ENCODE measurements around the gene NAALADL1.
A peak's percentile ranks its signal among the peaks of the same experiment; 100 is the strongest.
"Not testable (repeated sequence)": the region's sequence is repeated elsewhere in the genome, so short reads cannot be mapped to it uniquely, and the experiment has no call there.

The NAALADL1 gene

GRCh38 chr11:65047581-65048422 is 10.6 kb downstream of the NAALADL1 start:
- DNase-seq (ENCODE audit: low read depth), result peak; percentile 13

DNA sequence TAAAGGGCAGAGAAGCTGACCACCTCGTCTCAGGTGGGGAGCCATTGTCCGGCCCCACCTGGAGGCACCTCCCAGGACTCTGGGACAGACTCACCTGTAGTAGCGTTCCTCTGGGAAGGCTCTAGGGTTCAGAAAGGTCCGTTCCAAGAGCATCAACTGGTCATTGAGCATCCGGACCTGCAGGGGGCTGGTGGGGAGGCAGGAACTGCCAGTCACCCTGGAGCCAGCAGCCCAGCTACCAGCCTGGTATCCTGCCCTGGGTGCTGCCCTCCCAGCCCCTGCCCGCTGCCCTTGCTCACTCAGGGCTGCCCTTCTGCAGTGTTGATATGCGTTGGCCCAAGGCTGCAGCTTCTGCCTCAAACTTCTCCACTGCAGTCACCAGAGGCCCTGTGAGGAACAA is 12.6 kb downstream of the NAALADL1 start:
- DNase-seq (ENCODE audit: low read depth), result no peak

GRCh38 chr11:65045061-65045460 is 13.3 kb downstream of the NAALADL1 start:
- no peak for DNase-seq (ENCODE audit: low read depth)

- no peak for DNase-seq (ENCODE audit: low read depth)
Measured at GRCh38 chr11:65043881-65044501, 14.4 kb downstream of the NAALADL1 start.

- no peak for DNase-seq (ENCODE audit: low read depth)
Measured at GRCh38 chr11:65042891-65043290, 15.5 kb downstream of the NAALADL1 start.

DNA sequence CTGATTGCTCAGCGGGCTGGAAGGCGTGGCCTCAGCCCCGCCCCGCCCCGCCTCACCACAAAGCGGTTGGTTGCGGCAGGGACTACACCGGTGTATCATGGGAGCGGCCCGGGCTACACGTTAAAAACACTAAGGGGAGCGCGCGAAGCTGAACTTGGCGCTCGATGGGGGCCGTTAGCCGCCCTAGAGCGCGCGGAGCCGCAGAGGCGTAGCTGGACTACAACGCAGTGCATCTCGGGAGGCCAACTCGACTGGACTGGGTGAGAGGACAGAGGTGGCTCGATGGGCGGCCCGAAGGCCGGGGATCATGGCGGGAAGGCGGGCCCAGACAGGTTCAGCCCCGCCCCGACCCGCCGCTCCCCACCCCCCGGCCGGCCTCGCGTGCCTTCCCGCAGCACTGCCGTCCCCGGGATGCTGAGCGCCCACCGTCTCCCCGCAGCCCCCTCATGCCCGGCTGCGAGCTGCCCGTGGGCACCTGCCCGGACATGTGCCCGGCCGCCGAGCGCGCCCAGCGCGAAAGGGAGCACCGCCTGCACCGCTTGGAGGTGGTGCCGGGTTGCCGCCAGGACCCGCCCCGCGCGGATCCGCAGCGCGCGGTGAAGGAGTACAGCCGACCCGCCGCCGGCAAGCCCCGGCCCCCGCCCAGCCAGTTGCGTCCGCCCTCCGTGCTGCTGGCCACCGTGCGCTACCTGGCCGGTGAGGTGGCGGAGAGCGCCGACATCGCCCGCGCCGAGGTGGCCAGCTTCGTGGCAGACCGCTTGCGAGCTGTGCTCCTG is 17.3 kb downstream of the NAALADL1 start, which contains the start of gene SAC3D1:
SAC3D1 (plus strand) TSS at position 364 of the 776 bp plus-strand sequence; CDS start at position 447, 83 bp downstream.
- peak; percentile 85 for DNase-seq (ENCODE audit: low read depth)

DNA sequence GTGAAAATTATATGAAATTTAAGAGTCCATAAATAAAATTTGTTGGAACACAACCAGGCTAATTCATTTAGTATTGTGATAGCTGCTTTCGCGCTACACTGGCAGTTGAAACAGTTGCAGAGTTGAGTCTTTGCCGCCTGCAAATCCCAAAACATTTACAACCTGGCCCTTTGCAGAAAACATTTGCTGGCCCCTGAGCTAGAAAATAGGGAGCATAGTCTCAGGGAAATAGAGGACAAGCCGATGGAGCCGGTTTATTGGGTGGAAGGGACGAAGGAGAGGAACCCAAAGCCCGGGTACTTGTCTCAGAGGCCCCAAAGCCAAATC is 17.9 kb downstream of the NAALADL1 start:
- no peak for DNase-seq (ENCODE audit: low read depth)

DNA sequence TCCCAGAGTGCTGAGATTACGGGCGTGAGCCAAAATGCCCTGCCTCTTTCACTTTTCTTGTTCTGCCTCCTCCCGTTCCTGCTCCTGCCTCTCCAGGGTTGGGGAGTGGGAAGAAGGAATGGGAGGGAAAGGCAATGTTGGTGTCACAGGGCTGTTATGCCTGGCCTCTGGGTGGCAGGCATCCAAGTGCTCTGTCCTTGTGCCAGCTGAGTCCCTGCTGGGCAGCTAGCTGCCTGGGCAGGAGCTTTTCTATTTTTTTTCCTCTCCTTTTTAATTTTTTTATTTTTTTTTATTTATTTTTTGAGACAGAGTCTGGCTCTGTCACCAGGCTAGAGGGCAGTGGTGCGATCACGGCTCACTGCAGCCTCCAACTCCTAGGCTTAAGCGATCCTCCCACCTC is 21.4 kb downstream of the NAALADL1 start:
- DNase-seq (ENCODE audit: low read depth), result no peak

DNA sequence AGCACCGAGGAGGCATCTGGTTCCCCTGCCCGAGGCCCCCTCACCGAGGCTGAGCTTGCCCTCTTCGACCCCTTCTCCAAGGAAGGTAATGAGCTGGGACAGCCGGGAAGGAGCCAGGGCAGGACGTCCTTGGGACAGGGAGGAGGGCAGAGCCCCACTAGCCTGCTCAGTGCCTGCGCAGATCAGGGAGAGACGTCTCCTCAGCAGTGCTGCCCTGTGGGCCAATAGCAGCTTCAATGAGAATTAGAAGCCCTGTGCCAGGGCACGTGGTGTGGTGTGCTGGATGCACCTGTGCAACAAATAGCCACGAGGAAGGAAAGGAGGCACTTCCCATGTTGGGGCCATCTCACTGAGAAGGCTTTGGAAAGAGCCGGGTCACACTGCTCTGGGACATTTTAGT is 22.8 kb downstream of the NAALADL1 start:
- DNase-seq (ENCODE audit: low read depth), result no peak

GRCh38 chr11:65034423-65034822 is 23.9 kb downstream of the NAALADL1 start:
- DNase-seq (ENCODE audit: low read depth), result no peak

DNA sequence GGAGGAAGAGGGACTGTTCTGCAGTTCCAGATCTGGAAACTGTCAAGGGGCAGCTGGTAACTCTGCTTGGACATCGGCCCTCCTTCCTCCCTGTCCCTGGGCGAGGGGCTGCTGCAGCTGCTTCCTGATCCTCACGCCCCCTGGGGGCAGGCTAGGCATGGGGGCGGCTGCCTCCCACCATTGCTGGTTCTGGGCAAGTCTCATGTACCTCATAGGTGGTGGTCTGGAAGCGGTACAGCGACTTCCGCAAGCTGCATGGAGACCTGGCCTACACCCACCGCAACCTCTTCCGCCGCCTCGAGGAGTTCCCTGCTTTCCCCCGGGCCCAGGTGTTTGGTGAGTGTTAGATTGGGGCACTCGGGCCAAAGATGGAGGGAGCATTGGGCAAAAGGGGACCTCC is 26.1 kb downstream of the NAALADL1 start:
- DNase-seq (ENCODE audit: low read depth), result no peak

- peak; percentile 89 for DNase-seq (ENCODE audit: low read depth)
Measured at GRCh38 chr11:65027213-65028067, 30.9 kb downstream of the NAALADL1 start, which contains the start of gene SNX15. SNX15 (plus strand) TSS chr11:65027439; CDS start chr11:65027538, 99 bp downstream.

DNA sequence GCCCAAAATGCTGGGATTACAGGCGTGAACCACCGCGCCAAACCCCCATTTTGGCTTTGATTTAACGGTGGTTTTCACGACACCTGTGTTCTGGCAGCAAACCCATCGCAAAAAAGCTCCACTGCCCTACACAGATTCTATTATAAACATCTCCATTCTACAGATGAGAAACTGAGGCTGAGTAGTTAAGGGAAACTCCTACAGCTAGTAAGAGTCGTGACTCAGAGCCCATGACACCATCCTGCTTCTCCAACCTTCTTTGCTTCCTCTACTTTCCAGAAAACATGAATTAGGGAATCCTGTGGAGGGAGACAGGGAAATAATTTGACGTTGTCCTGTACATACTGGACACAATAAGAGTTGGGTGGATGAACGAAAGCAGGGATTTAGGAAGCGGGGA is 31.5 kb downstream of the NAALADL1 start:
- no peak for DNase-seq (ENCODE audit: low read depth)

GRCh38 chr11:65023502-65023901 is 34.9 kb downstream of the NAALADL1 start:
- not testable (repeated sequence) for DNase-seq (ENCODE audit: low read depth)

- DNase-seq (ENCODE audit: low read depth), result no peak
Measured at GRCh38 chr11:65021509-65021908, 36.8 kb downstream of the NAALADL1 start.

- DNase-seq (ENCODE audit: low read depth), result no peak
Measured at GRCh38 chr11:65021003-65021402, 37.4 kb downstream of the NAALADL1 start.

GRCh38 chr11:65019824-65020223 is 38.5 kb downstream of the NAALADL1 start:
- DNase-seq (ENCODE audit: low read depth), result no peak

GRCh38 chr11:65017937-65018336 is 40.4 kb downstream of the NAALADL1 start:
- DNase-seq (ENCODE audit: low read depth), result no peak

- no peak for DNase-seq (ENCODE audit: low read depth)
Measured at GRCh38 chr11:65016705-65017104, 41.6 kb downstream of the NAALADL1 start.

DNA sequence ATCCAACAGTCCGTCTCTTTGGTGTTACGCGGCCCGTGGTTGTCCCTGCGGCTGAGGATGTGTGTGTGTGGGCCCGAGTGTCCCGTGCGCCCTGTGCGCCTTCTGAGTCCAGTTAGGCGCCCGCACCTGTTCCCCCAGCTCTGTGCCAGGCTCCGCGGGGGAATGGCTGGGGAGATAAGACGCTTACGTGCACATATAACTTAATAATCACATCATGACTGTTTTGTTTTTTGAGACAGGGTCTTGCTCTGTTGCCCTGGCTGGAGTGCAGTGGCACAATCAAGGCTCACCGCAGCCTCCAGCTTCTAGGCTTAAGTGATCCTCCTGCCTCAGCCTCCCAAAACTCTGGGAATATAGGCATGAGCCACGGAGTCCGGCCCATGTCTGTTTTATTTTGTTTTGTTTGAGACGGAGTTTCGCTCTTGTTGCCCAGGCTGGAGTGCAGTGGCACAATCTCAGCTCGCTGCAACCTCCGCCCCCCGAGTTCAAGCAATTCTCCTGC is 43.6 kb downstream of the NAALADL1 start:
- DNase-seq (ENCODE audit: low read depth), result no peak

- peak; percentile 80 for DNase-seq (ENCODE audit: low read depth)
Measured at GRCh38 chr11:65013888-65014725, 44.2 kb downstream of the NAALADL1 start, which contains the start of gene ARL2. ARL2 (plus strand) TSS chr11:65014160; CDS start chr11:65014208, 48 bp downstream.
